MV-4-11 (cell line): Measurements from ENCODE around the gene SUPT5H.

Source experiments
- DNase-seq: peaks from one replicate; lab custom pipeline; 2025; lab: John Stamatoyannopoulos, UW

SUPT5H gene

DNA sequence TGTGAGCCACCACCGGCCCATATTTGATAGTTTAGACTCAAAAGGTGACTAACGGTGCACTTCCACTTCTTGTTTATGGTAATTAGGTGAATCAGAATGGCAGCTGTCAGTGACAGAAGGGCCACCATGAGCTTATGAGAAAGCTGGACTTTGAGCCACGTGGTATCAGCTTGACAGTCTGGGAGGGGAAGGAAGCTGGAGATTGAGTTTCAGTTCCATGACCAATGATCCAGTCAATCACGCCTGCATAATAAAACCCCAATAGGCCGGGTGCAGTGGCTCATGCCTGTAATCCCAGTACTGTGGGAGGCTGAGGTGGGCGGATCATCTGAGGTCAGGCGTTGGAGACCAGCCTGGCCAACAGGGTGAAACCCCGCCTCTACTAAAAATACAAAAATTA lies 79.1 kb downstream of the SUPT5H start:
- peak; percentile 84 for DNase-seq

DNA sequence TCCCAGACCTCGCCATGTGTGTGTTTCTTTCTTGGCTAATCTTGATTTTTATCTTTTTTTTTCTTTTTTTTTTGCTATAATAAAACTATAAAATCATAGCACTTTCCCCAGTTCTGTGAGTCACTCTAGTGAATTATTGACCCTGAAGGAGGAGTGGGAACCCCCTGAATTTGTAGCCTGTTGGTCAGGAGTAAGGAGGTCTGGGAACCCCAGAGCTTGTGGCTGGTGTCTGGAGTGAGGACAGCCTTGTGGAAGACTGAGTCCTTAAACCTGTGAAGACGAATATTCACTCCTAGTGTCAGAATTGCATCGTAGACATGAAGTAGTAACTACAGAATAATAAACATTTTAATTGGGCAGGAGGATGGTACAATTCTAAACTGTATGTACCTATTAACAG lies 79.8 kb downstream of the SUPT5H start:
- DNase-seq, result no peak
